Measurements from ENCODE around the gene FGF14.

The FGF14 gene

DNA sequence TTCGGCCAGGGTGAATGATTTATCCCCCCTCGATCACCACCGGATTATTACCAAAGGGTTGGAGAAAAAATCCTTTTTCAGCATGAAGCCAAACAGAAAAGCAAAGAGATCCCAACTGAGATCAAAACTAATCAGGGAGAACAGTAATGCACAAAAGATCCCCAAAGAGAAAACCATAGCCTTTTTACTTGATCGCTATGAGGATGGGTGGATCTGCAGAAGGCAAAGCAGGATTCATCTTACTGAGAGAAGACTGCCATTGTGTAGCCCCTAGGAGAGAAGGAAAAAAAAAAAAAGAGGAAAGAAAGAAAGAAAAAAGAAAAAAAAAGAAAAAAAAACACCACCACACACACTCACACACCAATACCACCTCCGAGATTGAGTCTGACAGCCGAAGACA lies at the start of gene FGF14:
FGF14 (minus strand) TSS at position 283 of the 400 bp plus-strand sequence.
- no peak for DNase-seq (ENCODE audit: extremely low read depth in 1 of 2, low read depth in 1 of 2)

DNA sequence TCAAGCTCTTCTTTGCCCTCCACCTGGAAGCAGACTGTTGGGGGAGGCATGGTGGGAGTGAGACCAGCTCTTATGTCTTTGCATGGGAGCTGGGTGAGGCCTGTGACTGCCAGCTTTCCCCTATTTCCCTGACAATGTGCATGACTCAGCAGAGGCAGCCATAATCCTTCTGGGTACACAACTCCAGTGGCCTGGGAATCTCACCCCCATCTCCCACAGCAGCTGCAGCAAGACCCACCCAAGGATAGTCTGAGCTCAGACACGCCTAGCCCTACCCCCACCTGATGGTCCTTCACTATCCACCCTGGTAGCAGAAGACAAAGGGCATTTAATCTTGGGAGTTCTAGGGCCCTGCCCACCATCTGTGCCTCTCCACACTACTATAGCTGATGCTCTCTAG lies 41.4 kb upstream of the FGF14 start:
- no peak for DNase-seq (ENCODE audit: extremely low read depth in 1 of 2, low read depth in 1 of 2)

DNA sequence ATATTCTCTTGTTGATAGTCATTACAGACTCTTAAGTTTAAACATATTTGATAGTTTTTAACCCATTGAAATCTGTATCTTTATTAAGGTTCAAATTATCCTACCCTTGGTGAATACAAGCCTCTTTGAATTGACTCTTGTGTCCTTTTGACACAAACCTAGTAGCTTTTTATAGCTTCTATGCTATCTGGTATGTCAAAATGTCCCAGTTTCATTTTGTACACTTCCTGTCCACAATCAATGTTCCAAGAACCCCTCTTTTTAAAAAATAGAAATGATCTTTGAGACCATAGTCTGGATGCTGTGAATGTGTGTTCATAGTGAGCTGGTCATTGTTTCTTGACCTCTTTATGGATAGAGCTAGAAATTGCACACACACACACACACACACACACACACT lies 39.2 kb upstream of the FGF14 start:
- no peak for DNase-seq (ENCODE audit: extremely low read depth in 1 of 2, low read depth in 1 of 2)

DNA sequence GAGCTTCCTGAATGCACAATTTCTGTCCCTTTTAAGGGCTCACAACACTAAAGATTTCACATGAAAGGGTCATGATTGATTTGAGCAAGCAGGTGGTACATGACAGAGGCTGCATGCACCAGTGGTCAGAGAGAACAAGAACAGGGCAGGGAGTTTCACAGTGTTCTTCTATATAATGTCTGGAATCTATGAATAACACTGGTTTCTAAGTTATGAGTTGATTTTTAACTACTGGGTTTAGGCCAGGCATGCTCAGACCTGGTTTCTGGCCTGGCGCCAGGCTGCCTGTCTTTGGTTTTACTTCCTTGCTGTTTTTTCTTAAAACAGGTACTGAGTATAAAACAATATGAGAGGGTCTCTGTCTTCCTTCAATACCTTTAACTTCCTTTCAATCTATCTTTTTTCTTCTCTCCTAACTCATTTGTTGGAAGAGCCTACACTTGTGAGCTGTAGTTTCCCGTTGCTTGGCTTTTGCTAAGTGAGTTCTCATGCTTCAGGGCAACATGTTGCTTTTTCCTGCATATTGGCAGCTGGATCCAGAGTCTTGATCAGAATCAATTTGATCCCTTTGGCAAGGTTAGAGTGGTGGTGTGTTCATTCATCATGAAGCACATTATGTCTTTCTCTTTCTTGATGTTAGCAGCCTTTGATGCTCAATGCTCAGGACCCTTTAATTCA lies 38.5 kb upstream of the FGF14 start:
- no peak for DNase-seq (ENCODE audit: extremely low read depth in 1 of 2, low read depth in 1 of 2)

DNA sequence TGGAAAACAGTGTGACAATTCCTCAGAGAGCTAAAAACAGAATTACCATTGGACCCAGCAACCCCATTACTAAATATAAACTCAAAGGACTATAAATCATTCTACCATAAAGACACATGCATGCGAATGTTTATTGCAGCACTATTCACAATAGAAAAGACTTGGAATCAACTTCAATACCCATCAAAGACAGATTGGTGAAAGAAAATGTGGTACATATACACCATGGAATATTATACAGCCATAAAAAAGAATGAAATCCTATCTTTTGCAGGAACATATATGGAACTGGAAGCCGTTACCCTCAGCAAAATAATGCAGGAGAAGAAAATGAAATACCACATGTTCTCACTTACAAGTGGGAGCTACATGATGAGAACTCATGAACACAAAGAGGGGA lies 20.8 kb upstream of the FGF14 start:
- DNase-seq (ENCODE audit: extremely low read depth in 1 of 2, low read depth in 1 of 2), result no peak

DNA sequence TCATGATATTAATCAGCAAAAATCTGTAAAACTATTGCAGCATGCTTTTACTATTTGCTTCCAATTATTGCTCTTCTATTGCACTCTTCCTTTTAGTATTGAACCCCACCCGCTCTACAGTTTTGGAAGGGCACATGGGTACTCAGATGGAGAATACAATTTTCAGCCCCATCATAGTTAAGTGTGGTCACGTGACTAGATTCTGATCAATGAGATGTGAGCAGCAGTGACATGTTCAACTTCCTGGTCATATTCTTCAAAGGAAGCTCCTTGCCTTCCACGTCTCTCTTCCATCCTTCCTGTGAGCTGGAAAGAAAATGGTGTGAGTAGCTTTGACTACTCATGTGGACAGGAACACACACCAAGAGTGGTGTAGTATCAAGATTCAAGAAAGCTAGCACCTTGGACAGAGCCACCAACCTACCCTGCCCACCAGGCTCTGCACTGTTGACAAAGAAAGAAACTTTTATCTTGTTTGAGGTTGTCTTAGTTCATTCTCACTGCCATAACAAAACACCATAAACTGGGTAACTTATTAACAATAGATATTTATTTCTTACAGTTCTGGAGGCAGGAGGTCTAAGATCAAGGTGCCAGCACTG lies 3.8 kb upstream of the FGF14 start:
- DNase-seq (ENCODE audit: extremely low read depth in 1 of 2, low read depth in 1 of 2), result no peak

DNA sequence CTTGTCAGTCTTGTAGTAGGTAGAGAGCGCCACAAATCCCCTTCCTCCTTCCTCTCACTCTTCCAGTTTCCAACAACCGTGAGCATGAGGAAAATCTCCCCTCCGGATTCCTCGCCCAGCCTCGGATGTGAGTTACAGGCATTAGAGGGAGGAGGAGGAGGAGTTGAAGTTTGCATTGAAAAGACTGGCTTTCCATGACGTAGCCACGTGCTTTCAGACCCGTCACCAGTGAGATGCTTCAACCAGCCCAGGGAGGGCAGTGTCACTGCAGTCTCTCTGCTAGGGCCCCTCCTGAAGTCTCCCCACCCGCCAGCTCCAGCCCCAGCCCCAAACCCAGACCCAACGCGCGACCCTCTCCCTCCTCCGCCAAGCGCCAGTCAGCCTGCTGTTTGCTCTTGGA lies 442 bp upstream of the FGF14 start:
- no peak for DNase-seq (ENCODE audit: extremely low read depth in 1 of 2, low read depth in 1 of 2)

DNA sequence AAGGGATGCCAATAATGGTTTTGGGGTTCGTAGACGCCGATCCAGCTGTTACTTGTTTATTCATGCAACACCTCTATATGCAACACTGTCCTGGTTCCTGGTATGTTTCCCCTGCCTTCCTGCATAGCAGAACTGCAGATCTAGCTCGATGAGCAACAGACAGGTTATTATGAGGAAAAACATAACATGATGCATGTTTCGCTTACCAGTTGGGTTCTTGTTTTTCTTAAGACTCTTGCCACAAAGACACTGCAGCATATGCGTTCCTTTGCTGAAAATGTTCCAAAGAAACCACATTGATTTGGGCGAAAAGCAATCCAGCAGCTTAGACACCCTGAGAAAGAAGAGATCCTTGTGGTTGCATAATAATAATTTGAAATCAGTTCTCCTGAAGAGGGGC lies 583 bp downstream of the FGF14 start:
- no peak for DNase-seq (ENCODE audit: extremely low read depth in 1 of 2, low read depth in 1 of 2)

DNA sequence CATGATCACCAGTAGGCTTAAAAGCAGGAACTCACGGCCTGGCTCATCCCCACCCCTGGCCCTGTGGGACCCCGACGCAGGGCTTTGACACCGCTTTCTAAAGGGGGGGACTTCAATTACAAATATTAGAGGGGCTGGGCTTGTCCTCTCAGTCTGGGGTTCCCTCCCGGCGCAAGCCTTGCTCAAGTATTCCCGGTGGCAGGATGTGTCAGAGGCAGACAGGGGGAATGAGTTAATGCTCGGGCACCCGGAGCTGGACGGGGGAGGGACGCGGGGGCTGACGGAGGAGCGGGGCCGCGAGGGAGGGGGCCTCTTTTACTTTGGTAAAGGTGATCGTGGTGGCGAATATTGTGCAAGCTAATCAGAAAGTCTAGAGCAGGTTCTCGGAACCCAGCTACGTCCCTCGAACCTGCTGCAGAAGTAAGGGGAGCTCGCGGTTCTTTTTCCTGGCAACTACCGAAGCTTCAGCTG lies 1.1 kb downstream of the FGF14 start:
- DNase-seq (ENCODE audit: extremely low read depth in 1 of 2, low read depth in 1 of 2), result no peak

DNA sequence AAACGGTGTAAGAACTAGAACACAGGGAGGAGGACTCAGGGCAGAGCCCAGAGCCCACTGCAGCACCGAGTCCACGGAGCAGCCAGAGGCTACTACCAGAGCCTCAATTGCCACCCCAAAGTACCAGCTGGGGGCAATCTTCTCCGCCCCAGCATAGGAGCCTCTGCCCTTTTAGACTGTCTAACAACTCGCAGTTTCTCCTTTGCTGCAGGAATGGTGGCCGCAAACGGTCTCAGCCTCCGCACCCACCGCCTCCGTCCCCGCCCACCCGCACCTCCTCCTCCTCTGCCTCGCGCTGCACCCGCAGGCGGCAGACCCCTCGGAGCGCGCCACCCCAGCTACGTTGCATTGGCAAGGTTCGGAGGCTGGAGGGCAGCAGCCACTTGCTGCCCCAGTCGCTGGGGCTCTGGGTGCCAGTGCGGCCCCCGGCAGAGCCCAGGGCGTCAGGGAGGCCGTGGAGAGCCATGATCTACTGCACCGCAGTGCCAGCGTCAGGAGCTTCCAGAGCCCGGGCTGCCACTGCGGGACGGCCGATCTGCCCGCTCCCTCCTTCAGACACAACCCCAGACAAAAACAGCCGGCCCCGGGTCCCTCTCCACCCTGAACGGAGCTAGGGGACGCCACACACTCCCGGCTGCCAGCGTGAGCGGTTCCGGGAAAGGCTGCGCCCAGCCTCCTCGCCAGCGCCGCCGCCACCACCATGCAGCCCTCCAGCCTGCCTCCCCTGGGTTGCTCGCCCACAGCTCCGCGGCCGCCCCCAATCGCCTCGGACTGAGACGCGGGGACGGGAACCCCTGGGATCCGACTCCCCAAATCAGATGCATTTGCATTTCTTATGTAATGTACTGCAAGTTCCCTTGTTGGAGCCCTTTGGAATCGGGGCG lies 1.8 kb downstream of the FGF14 start:
- DNase-seq (ENCODE audit: extremely low read depth in 1 of 2, low read depth in 1 of 2), result no peak

DNA sequence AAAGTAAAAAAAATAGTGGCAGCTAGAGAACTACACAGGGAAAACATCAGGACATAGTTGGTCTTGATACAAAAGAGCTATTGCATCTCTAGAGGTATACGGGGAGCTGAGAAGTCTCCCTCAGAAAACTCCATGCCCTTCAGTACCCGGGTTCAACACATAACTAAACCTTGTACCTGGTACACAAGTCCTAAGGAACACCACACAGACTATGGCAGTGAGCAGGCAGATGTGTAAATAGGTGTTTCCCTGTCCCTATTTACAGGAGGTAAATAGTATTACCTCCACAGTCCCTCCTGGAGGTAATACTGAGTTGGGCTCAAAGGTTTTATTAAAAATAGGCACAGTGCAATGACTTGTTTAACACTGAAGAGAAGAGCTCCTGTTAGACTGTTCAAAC lies 5.9 kb downstream of the FGF14 start:
- no peak for DNase-seq (ENCODE audit: extremely low read depth in 1 of 2, low read depth in 1 of 2)

DNA sequence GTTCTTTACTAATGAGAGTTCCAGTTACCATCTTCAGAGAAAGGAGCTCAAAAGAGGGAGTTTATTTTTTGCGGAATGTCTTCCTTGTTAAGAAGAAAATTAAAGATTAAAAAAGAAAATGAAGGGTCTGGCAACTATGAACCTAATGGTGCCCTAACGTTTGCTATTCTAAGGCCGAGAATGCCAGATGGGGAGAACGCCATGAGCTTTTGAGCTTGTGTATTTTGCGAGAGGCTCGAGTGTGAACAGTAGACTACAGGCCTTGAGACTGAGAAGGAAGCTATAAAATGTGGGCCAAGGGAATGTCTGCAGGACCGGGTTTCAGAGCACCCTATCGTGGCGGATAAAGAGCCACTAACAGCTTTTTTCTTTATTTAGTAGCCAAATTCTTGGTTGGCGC lies 6.7 kb downstream of the FGF14 start:
- DNase-seq (ENCODE audit: extremely low read depth in 1 of 2, low read depth in 1 of 2), result no peak

DNA sequence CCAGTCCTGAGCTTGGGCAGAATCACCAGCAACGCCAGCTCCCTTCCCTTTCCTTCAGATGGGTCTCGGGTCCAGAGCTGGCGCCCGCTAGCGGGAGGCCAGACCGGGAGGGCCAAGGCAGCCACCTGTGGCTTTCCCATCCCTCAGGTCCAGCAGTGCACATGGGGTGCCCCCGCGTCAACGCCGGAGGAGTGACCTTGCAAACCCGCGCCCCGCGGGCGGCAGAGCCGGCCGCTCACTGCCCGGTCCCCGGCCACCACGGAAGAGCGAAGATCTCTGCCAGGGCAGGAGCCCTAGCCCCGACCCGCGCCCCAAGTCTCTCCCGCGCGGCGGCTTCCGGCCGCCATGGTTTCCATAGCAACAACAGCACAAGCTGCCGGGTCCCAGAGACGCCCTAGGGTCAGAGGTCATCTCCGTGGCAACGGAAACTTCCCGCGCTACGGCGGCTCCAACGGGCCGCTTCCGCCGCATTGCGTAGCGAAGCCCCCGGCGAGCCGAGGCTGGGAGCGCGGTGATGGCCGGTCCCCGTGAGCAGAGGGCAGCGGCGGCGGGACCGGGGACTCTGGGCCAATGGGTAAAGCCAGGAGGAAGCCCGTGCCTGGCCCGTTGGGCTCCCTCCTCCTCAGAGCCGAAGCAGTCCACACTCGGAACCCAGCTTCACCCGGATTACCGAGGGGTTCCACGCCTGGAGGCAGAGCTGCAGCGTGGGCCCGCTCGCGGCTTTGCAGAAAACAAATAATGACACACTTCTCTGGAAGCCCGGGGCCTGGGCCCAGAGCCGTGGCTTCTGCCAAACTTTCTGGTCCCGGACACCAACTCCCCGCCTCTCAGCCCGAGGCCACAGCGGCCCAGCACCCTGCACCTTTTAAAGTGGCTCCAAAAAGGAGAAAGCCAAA lies 7.4 kb downstream of the FGF14 start:
- peak; percentile 92 to 95 for DNase-seq (ENCODE audit: extremely low read depth in 1 of 2, low read depth in 1 of 2)

DNA sequence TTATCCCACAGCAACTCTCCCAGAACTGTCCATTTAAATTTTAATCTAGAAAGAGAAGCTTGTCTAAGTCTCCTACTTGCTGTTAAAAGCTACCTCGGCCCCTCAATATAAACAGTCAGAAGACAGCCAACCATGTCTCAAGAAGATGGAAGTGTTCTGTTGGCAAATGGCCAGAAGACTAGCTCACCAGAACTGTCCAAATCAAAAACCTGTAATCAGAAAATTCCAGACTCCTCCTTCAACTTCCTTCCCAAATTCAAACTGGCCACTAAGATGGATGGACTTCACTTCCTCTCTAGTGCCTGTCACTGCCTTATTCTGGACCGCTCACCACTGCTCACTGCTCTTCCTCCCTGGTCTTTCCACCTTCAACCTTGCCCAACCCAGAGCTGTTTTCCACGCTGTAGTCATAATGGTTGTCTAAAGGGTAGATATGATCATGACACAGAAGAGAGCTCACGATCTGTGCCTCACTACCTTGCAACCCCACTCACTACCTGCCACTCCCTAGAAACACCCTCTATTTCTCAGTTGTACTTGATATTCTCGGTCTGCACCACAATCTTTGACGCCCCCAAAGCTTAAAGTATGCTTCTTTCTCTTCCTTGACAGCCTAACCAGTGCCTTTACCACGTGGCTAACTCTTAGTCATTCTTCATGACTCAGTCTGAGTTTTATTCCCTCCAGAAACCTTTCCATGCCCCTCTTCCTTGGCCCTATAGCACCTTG lies 9.2 kb downstream of the FGF14 start:
- DNase-seq (ENCODE audit: extremely low read depth in 1 of 2, low read depth in 1 of 2), result no peak

DNA sequence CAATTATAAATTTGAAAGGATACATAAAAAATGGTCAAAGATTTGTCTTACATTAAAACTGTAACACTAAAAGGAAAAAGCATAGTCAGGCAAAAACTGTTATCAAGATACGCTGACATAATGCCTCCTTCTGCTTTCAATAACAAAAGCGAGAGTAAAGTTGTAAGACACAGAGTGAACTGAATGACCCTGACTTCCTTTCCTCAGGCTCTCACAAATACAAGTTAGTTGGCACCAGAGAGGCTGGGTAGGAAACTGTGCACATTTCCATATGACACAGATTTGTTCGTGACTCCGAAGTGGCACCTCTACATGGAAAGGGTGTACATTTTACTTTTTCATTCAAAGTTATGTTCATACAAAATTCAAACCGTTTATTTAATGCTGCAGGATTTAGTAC lies 15.4 kb downstream of the FGF14 start:
- DNase-seq (ENCODE audit: extremely low read depth in 1 of 2, low read depth in 1 of 2), result no peak

DNA sequence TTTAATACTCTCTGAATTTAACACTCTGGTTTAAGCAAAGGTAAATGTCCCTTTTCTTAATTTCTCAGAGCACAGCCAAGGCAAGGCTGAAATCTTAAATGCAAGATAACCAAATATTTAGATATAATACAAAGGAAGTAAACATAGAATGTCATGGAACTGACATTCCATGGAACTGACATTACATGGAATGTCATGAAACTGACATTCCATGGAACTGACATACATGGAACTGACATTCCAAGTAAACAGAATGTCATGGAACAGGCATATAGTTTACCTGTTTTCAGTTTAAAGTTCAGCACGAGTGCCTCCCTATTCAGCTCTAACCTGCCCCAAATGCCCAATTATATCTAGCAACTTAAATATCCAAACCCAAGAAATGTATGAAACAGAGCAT lies 21.8 kb downstream of the FGF14 start:
- no peak for DNase-seq (ENCODE audit: extremely low read depth in 1 of 2, low read depth in 1 of 2)

DNA sequence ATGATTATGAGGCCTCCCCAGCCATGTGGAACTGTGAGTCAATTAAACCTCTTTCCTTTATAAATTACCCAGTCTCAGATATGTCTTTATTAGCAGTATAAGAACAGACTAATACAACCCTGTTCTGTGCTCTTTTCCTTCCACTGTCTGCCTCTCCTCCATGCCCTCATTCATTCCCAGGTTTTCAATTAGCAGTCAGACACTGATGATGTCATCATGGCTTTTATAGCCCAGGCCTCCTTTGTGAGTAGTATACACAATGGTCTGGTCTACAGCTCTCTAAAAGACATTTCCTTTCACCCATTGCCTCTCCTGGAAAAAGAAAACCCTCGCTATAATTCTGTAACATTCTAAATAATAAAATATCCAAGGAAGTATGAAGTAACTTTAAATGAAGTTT lies 25.5 kb downstream of the FGF14 start:
- DNase-seq (ENCODE audit: extremely low read depth in 1 of 2, low read depth in 1 of 2), result no peak

DNA sequence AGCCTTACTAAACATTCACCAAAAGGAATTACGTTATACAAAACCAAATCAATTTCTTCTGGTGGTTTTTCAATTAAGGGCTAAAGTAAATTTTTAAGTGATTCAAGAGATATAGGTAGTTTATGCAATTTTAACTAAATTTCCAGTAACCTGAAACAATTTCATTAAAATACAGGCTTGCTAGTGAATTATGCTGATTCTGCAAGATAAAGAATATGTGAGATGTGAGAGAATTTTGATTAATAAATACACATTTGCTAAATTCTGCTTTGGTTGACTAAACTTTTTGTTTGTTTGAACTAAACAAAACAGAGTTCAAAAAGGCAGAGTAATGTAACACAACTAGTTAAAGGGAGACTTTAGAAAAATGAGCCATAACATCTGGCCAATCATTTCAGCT lies 27.1 kb downstream of the FGF14 start:
- DNase-seq (ENCODE audit: extremely low read depth in 1 of 2, low read depth in 1 of 2), result no peak

DNA sequence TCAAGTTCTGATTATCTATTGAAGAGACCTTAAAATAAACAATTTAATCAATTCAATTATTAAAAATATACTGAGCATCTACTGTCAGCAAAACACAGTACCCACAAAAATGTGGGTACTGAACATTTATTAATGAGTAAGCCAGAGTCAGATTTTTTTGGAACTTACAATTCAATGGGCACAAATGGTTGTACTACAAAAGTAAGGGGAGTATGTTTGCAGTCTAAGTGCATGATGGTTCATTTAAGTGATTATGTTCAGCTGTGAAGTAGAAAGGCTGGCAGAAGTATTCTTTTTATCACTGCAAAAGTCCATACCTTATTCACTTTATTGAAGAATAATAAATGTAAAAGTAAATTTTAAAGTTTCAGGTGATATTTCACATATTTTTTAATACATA lies 27.6 kb downstream of the FGF14 start:
- DNase-seq (ENCODE audit: extremely low read depth in 1 of 2, low read depth in 1 of 2), result no peak

DNA sequence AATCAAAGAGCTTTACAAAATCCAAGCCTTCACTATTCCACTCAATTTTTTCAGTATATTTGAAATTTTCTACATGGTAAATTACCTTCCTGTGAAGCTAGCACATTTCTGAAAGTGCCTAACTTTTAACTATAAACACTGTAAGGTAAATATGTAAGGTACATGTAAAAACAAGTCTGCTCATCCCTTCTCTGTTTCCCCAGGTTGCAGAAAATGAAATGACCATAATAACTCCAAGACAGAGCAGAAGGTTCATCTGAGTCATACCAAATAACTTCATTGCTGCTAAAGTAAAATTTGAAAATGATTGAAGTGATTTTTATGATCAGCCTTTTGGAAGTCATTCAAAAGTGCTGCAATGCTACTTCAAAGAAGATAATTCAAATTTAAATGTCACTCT lies 28.6 kb downstream of the FGF14 start:
- DNase-seq (ENCODE audit: extremely low read depth in 1 of 2, low read depth in 1 of 2), result no peak

All from activated CD8-positive, alpha-beta memory T cell treated with anti-CD3 and anti-CD28 coated beads for 1 hour (primary cell).